NCI-H1048 (cell line): ENCODE measurements around the gene ASTN2.

Source experiments
- DNase-seq: peaks from one replicate; lab custom pipeline; 2025; lab: John Stamatoyannopoulos, UW

The ASTN2 gene

GRCh38 chr9:116668970-116669695 is 745.7 kb downstream of the ASTN2 start:
- DNase-seq: no peak

- no peak for DNase-seq
Measured at GRCh38 chr9:116663581-116663980, 751.3 kb downstream of the ASTN2 start.

GRCh38 chr9:116662646-116663310 is 752.1 kb downstream of the ASTN2 start:
- DNase-seq: no peak

GRCh38 chr9:116661037-116661954 is 753.6 kb downstream of the ASTN2 start:
- peak; percentile 7 for DNase-seq

- no peak for DNase-seq
Measured at GRCh38 chr9:116658265-116658664, 756.6 kb downstream of the ASTN2 start.

GRCh38 chr9:116656977-116657376 is 757.9 kb downstream of the ASTN2 start:
- no peak for DNase-seq

- DNase-seq: no peak
Measured at GRCh38 chr9:116656501-116656971, 758.3 kb downstream of the ASTN2 start.

- no peak for DNase-seq
Measured at GRCh38 chr9:116654059-116654355, 760.9 kb downstream of the ASTN2 start.

- DNase-seq: no peak
Measured at GRCh38 chr9:116653348-116654058, 761.4 kb downstream of the ASTN2 start.

GRCh38 chr9:116647515-116647809 is 767.4 kb downstream of the ASTN2 start:
- no peak for DNase-seq

GRCh38 chr9:116646661-116647514 is 768.0 kb downstream of the ASTN2 start:
- no peak for DNase-seq

- no peak for DNase-seq
Measured at GRCh38 chr9:116644091-116644688, 770.7 kb downstream of the ASTN2 start.

GRCh38 chr9:116643691-116644090 is 771.2 kb downstream of the ASTN2 start:
- DNase-seq: no peak

- DNase-seq: no peak
Measured at GRCh38 chr9:116641292-116642059, 773.4 kb downstream of the ASTN2 start.

GRCh38 chr9:116639251-116639741 is 775.6 kb downstream of the ASTN2 start:
- no peak for DNase-seq

GRCh38 chr9:116635908-116636307 is 778.9 kb downstream of the ASTN2 start:
- no peak for DNase-seq

- no peak for DNase-seq
Measured at GRCh38 chr9:116632990-116633838, 781.6 kb downstream of the ASTN2 start.

GRCh38 chr9:116629634-116630033 is 785.2 kb downstream of the ASTN2 start:
- DNase-seq: no peak

- no peak for DNase-seq
Measured at GRCh38 chr9:116628716-116629115, 786.1 kb downstream of the ASTN2 start.
